ENCODE data around the gene MZB1.

Gene MZB1

GRCh38 chr5:139392678-139393496 lies 3.2 kb upstream of the MZB1 start:
- Histone ChIP-seq H3K27me3 (replicated peaks in 2 of 5; ENCODE audit: control insufficient read depth in 4 of 5, insufficient read depth in 5 of 5, low read length in 4 of 5) (no peaks in the 10 kb centered on the region), H3K27ac (ENCODE audit: insufficient read depth in 1 of 2, low read depth in 1 of 2, low read length in 2 of 2, poor library complexity in 1 of 2, severe bottlenecking in 2 of 2) (peak overlapping the region in 1 of 2 experiments; percentile 95), H3K4me1 (ENCODE audit: control extremely low read depth in 1 of 4, control insufficient read depth in 4 of 4, insufficient read depth in 4 of 4, low read length in 3 of 4) (peaks cover 0 to 73% (median 68%) of the 10 kb centered on the region in 4 experiments), H3K9me3 (ENCODE audit: control extremely low read depth in 1 of 5, control insufficient read depth in 4 of 5, insufficient read depth in 2 of 5, low read depth in 1 of 5, low read length in 4 of 5) (no peaks in the 10 kb centered on the region), H3K4me3 (ENCODE audit: control insufficient read depth in 1 of 7, extremely low read depth in 1 of 7, insufficient read depth in 4 of 7, low read depth in 2 of 7, low read length in 6 of 7) (peak overlapping the region; percentile 47 to 81 (median 72)), H3K36me3 (ENCODE audit: control insufficient read depth in 4 of 4, insufficient read depth in 4 of 4, low read length in 3 of 4) (peaks cover 0 to 15% (median 6%) of the 10 kb centered on the region in 4 experiments)
- WGBS (ENCODE audit: insufficient coverage) = under 1% methylated on average over 61 of the region's 77 CpGs
- CTCF ChIA-PET = interaction anchor here (0.7 to 6.0 kb wide), 11 partner anchors 9 to 265 kb away, joined by 3 to 60 read pairs (median 3); partner anchors contain the start of genes PAIP2 and SPATA24
- peak; percentile 91 to 93 (median 92) for DNase-seq
- POLR2A ChIA-PET = interaction anchor here (0.5 to 1.9 kb wide), 2 partner anchors 10 to 51 kb away, joined by 3 to 6 read pairs; partner anchors contain the start of gene PAIP2

- ChIA-PET CTCF (interaction anchor here (1.2 to 6.0 kb wide), 11 partner anchors 10 to 121 kb away, joined by 3 to 60 read pairs (median 3); partner anchors contain the start of genes PAIP2 and SPATA24), POLR2A (interaction anchor here (1.9 kb wide), 1 partner anchor 51 kb away, joined by 6 read pairs; the partner anchor contains the start of gene PAIP2)
- H3K4me1 ChIP-seq (ENCODE audit: control extremely low read depth in 1 of 4, control insufficient read depth in 4 of 4, insufficient read depth in 4 of 4, low read length in 3 of 4) = peaks cover 0 to 79% (median 73%) of the 10 kb centered on the region in 4 experiments
- no peaks in the 10 kb centered on the region for H3K9me3 ChIP-seq (ENCODE audit: control extremely low read depth in 1 of 5, control insufficient read depth in 4 of 5, insufficient read depth in 2 of 5, low read depth in 1 of 5, low read length in 4 of 5)
- no peak for DNase-seq
- peak overlapping the region; percentile 58 to 95 for H3K27ac ChIP-seq (ENCODE audit: insufficient read depth in 1 of 2, low read depth in 1 of 2, low read length in 2 of 2, poor library complexity in 1 of 2, severe bottlenecking in 2 of 2)
- H3K36me3 ChIP-seq (ENCODE audit: control insufficient read depth in 4 of 4, insufficient read depth in 4 of 4, low read length in 3 of 4) = peaks cover 0 to 15% (median 6%) of the 10 kb centered on the region in 4 experiments
- WGBS (ENCODE audit: insufficient coverage) = 0% methylated on average over 27 of the region's 36 CpGs
- no peaks in the 10 kb centered on the region for H3K27me3 ChIP-seq (replicated peaks in 2 of 5; ENCODE audit: control insufficient read depth in 4 of 5, insufficient read depth in 5 of 5, low read length in 4 of 5)
- H3K4me3 ChIP-seq (ENCODE audit: control insufficient read depth in 1 of 7, extremely low read depth in 1 of 7, insufficient read depth in 4 of 7, low read depth in 2 of 7, low read length in 6 of 7) = peak overlapping the region; percentile 47 to 81 (median 72)
Measured at GRCh38 chr5:139392324-139392677, 2.6 kb upstream of the MZB1 start.

GRCh38 chr5:139391570-139392323 lies 2.0 kb upstream of the MZB1 start:
- H3K9me3 ChIP-seq (ENCODE audit: control extremely low read depth in 1 of 5, control insufficient read depth in 4 of 5, insufficient read depth in 2 of 5, low read depth in 1 of 5, low read length in 4 of 5) = no peaks in the 10 kb centered on the region
- WGBS (ENCODE audit: insufficient coverage) = 30% methylated on average over 28 of the region's 33 CpGs
- H3K27ac ChIP-seq (ENCODE audit: insufficient read depth in 1 of 2, low read depth in 1 of 2, low read length in 2 of 2, poor library complexity in 1 of 2, severe bottlenecking in 2 of 2) = peak overlapping the region; percentile 58 to 95
- peak overlapping the region; percentile 47 to 81 (median 72) for H3K4me3 ChIP-seq (ENCODE audit: control insufficient read depth in 1 of 7, extremely low read depth in 1 of 7, insufficient read depth in 4 of 7, low read depth in 2 of 7, low read length in 6 of 7)
- peaks cover 0 to 85% (median 79%) of the 10 kb centered on the region in 4 experiments for H3K4me1 ChIP-seq (ENCODE audit: control extremely low read depth in 1 of 4, control insufficient read depth in 4 of 4, insufficient read depth in 4 of 4, low read length in 3 of 4)
- ChIA-PET CTCF (interaction anchor here (0.7 to 6.0 kb wide), 23 partner anchors 9 to 144 kb away, joined by 3 to 60 read pairs (median 3); partner anchors contain the start of genes DNAJC18, PAIP2, SLC23A1 and SPATA24), POLR2A (interaction anchor here (0.9 to 2.0 kb wide), 3 partner anchors 22 to 50 kb away, joined by 5 to 6 read pairs (median 5); partner anchors contain the start of gene PAIP2)
- peaks cover 0 to 14% (median 4%) of the 10 kb centered on the region in 4 experiments for H3K36me3 ChIP-seq (ENCODE audit: control insufficient read depth in 4 of 4, insufficient read depth in 4 of 4, low read length in 3 of 4)
- H3K27me3 ChIP-seq (replicated peaks in 2 of 5; ENCODE audit: control insufficient read depth in 4 of 5, insufficient read depth in 5 of 5, low read length in 4 of 5) = no peaks in the 10 kb centered on the region
- no peak for DNase-seq

- CTCF ChIA-PET = interaction anchor here (0.5 to 6.0 kb wide), 22 partner anchors 8 to 145 kb away, joined by 3 to 60 read pairs (median 4); partner anchors contain the start of genes DNAJC18, PAIP2, SLC23A1 and SPATA24
- Histone ChIP-seq H3K36me3 (ENCODE audit: control insufficient read depth in 4 of 4, insufficient read depth in 4 of 4, low read length in 3 of 4) (peaks cover 0 to 11% (median 1%) of the 10 kb centered on the region in 4 experiments), H3K4me3 (ENCODE audit: control insufficient read depth in 1 of 7, extremely low read depth in 1 of 7, insufficient read depth in 4 of 7, low read depth in 2 of 7, low read length in 6 of 7) (peak overlapping the region in 3 of 7 experiments; percentile 67 to 81 (median 73)), H3K27me3 (replicated peaks in 2 of 5; ENCODE audit: control insufficient read depth in 4 of 5, insufficient read depth in 5 of 5, low read length in 4 of 5) (no peaks in the 10 kb centered on the region), H3K27ac (ENCODE audit: insufficient read depth in 1 of 2, low read depth in 1 of 2, low read length in 2 of 2, poor library complexity in 1 of 2, severe bottlenecking in 2 of 2) (peak overlapping the region; percentile 62 to 95), H3K4me1 (ENCODE audit: control extremely low read depth in 1 of 4, control insufficient read depth in 4 of 4, insufficient read depth in 4 of 4, low read length in 3 of 4) (peaks cover 3 to 87% (median 86%) of the 10 kb centered on the region in 4 experiments), H3K9me3 (ENCODE audit: control extremely low read depth in 1 of 5, control insufficient read depth in 4 of 5, insufficient read depth in 2 of 5, low read depth in 1 of 5, low read length in 4 of 5) (no peaks in the 10 kb centered on the region)
- 77% methylated on average over 8 of the region's 10 CpGs for WGBS (ENCODE audit: insufficient coverage)
- POLR2A ChIA-PET = interaction anchor here (0.6 to 2.0 kb wide), 5 partner anchors 10 to 106 kb away, joined by 3 to 6 read pairs (median 5); partner anchors contain the start of gene PAIP2
- DNase-seq = no peak
Measured at GRCh38 chr5:139390639-139391569, 1.2 kb upstream of the MZB1 start.

GRCh38 chr5:139388198-139388821 lies 1.4 kb downstream of the MZB1 start:
- peaks cover 0 to 7% (median 0%) of the 10 kb centered on the region in 4 experiments for H3K36me3 ChIP-seq (ENCODE audit: control insufficient read depth in 4 of 4, insufficient read depth in 4 of 4, low read length in 3 of 4)
- peak; percentile 78 to 94 (median 94) for DNase-seq

More at GRCh38 chr5:139388198-139388821, 1.4 kb downstream of the MZB1 start:
- ChIA-PET POLR2A (interaction anchor here (0.6 to 1.5 kb wide), 9 partner anchors 9 to 94 kb away, joined by 3 to 11 read pairs (median 4); partner anchors contain the start of genes MATR3, PAIP2 and STING1), CTCF (interaction anchor here (0.9 to 7.4 kb wide), 6 partner anchors 13 to 115 kb away, joined by 3 to 48 read pairs (median 8); partner anchors contain the start of genes PAIP2 and SPATA24)
- H3K4me3 ChIP-seq (ENCODE audit: control insufficient read depth in 1 of 7, extremely low read depth in 1 of 7, insufficient read depth in 4 of 7, low read depth in 2 of 7, low read length in 6 of 7) = peak overlapping the region in 6 of 7 experiments; percentile 39 to 73 (median 66)
- H3K27me3 ChIP-seq (replicated peaks in 2 of 5; ENCODE audit: control insufficient read depth in 4 of 5, insufficient read depth in 5 of 5, low read length in 4 of 5) = no peaks in the 10 kb centered on the region
- 0% methylated on average over 6 of the region's 8 CpGs for WGBS (ENCODE audit: insufficient coverage)
- H3K4me1 ChIP-seq (ENCODE audit: control extremely low read depth in 1 of 4, control insufficient read depth in 4 of 4, insufficient read depth in 4 of 4, low read length in 3 of 4) = peaks cover 6 to 96% (median 92%) of the 10 kb centered on the region in 4 experiments
- no peaks in the 10 kb centered on the region for H3K9me3 ChIP-seq (ENCODE audit: control extremely low read depth in 1 of 5, control insufficient read depth in 4 of 5, insufficient read depth in 2 of 5, low read depth in 1 of 5, low read length in 4 of 5)
- H3K27ac ChIP-seq (ENCODE audit: insufficient read depth in 1 of 2, low read depth in 1 of 2, low read length in 2 of 2, poor library complexity in 1 of 2, severe bottlenecking in 2 of 2) = peak overlapping the region; percentile 90 to 95

All from common myeloid progenitor, CD34-positive (primary cell).